H1 (cell line): ENCODE measurements around the gene ADAMTS17. TPM values are rescaled to one million over a fixed set of nuclear protein-coding genes. Genes with fewer than 3 reads are reported as not detected.

Source experiments
- CTCF ChIA-PET: fragments of 300-600 bp; sonication (Branson Sonifier 250); formaldehyde crosslinking; loops from one replicate; lab custom pipeline; 2021; ENCODE audit not compliant: partially characterized antibody; lab: Charles Lee
- POLR2A ChIA-PET: fragments of 300-600 bp; sonication (Branson Sonifier 250); formaldehyde crosslinking; loops from one replicate; lab custom pipeline; 2021; ENCODE audit warnings: inconsistent platforms; ENCODE audit not compliant: partially characterized antibody; lab: Charles Lee
- DNase-seq, 2 experiments: peaks; one replicate each; pipeline versions ENCODE4 v3.0.0 to v3.0.0-alpha.2; 2010 to 2022; ENCODE audit warnings: low spot score in 2 of 2, low read depth in 1 of 2, mixed read lengths in 1 of 2
- FAIRE-seq: peaks from 2 replicates; lab custom pipeline; 2011; peaks lifted over from hg19 to GRCh38; lab: Jason Lieb, UNC
- H2AFZ ChIP-seq: 2 replicates; pipeline ENCODE4 v1.8.1; 2012; ENCODE audit warnings: low read length, inconsistent platforms
- H2AK5ac ChIP-seq: 2 replicates; pipeline ENCODE4 v1.6.1; 2013; ENCODE audit warnings: low read depth, low read length
- H2BK120ac ChIP-seq: replicated peaks from 2 replicates; pipeline ENCODE3; 2013; ENCODE audit warnings: low read depth, low read length, inconsistent platforms
- H2BK12ac ChIP-seq: 2 replicates; pipeline ENCODE4 v1.6.1; 2013; ENCODE audit warnings: low read depth, low read length
- H2BK15ac ChIP-seq: 2 replicates; pipeline ENCODE4 v1.6.1; 2013; ENCODE audit warnings: low read length
- H2BK20ac ChIP-seq: 2 replicates; pipeline ENCODE4 v1.6.1; 2013; ENCODE audit warnings: low read length
- H2BK5ac ChIP-seq: 2 replicates; pipeline ENCODE4 v1.6.1; 2013; ENCODE audit warnings: low read depth, low read length
- H3K14ac ChIP-seq: 2 replicates; pipeline ENCODE4 v1.6.1; 2013; ENCODE audit warnings: inconsistent platforms; ENCODE audit not compliant: insufficient read length
- H3K18ac ChIP-seq: 2 replicates; pipeline ENCODE4 v1.6.1; 2013; ENCODE audit warnings: low read length; ENCODE audit errors: extremely low read depth
- H3K23ac ChIP-seq: 2 replicates; pipeline ENCODE4 v1.6.1; 2013; ENCODE audit warnings: inconsistent platforms; ENCODE audit not compliant: insufficient read length
- H3K23me2 ChIP-seq: 2 replicates; pipeline ENCODE4 v1.6.1; 2013; ENCODE audit warnings: low read depth, low read length
- H3K27ac ChIP-seq: 2 replicates; pipeline ENCODE4 v1.6.1; 2011; ENCODE audit warnings: low read depth, low read length, inconsistent platforms
- H3K27me3 ChIP-seq, 4 experiments: replicated peaks in 1 of 4; 1 replicate in 1 of 4; 2 replicates in 3 of 4; pipeline versions ENCODE4 v1.6.1 to v1.8.1; 2011 to 2013; ENCODE audit warnings: low read length in 3 of 4, mild to moderate bottlenecking in 3 of 4, inconsistent platforms in 2 of 4, mixed read lengths in 2 of 4, moderate library complexity in 1 of 4; ENCODE audit not compliant: control insufficient read depth in 3 of 4, insufficient read depth in 3 of 4; ENCODE audit errors: extremely low read depth in 1 of 4
- H3K36me3 ChIP-seq, 4 experiments: 2 replicates each; pipeline versions ENCODE4 v1.6.1 to v1.8.1; 2011 to 2013; ENCODE audit warnings: mild to moderate bottlenecking in 4 of 4, low read length in 3 of 4, moderate library complexity in 2 of 4, control low read depth in 1 of 4, inconsistent platforms in 1 of 4; ENCODE audit not compliant: insufficient read depth in 4 of 4, control insufficient read depth in 2 of 4
- H3K4ac ChIP-seq: replicated peaks from 2 replicates; pipeline ENCODE3; 2013; ENCODE audit warnings: low read length, low read depth, mixed read lengths, inconsistent platforms; ENCODE audit not compliant: insufficient read length
- H3K4me1 ChIP-seq, 4 experiments: replicated peaks in 1 of 4; 1 replicate in 1 of 4; 2 replicates in 3 of 4; pipeline versions ENCODE4 v1.6.1 to v1.8.1; 2011 to 2013; ENCODE audit warnings: low read length in 3 of 4, inconsistent platforms in 2 of 4, mixed read lengths in 1 of 4; ENCODE audit not compliant: insufficient read depth in 4 of 4, control insufficient read depth in 3 of 4
- H3K4me2 ChIP-seq, 2 experiments: 2 replicates each; pipeline versions ENCODE4 v1.6.1 to v1.8.1; 2011 to 2013; ENCODE audit warnings: low read depth in 2 of 2, low read length in 2 of 2, control low read depth in 1 of 2, inconsistent platforms in 1 of 2, mild to moderate bottlenecking in 1 of 2; ENCODE audit not compliant: insufficient read depth in 1 of 2
- H3K4me3 ChIP-seq, 4 experiments: fragments of 200-600, 300-600 bp in 1 of 4; sonication (generic), shearing (Covaris generic), sonication (Bioruptor Twin) in 1 of 4; 2 replicates each; pipeline versions ENCODE4 v1.5.1 to v1.8.1; 2011 to 2016; ENCODE audit warnings: low read length in 4 of 4, low read depth in 3 of 4, control low read depth in 2 of 4, inconsistent platforms in 2 of 4, mild to moderate bottlenecking in 2 of 4, mixed read lengths in 1 of 4, moderate library complexity in 1 of 4; ENCODE audit not compliant: insufficient read depth in 2 of 4; ENCODE audit errors: extremely low read depth in 1 of 4
- H3K56ac ChIP-seq: replicated peaks from 2 replicates; pipeline ENCODE3; 2013; ENCODE audit warnings: low read depth, mild to moderate bottlenecking, mixed read lengths, low read length, inconsistent platforms; ENCODE audit not compliant: insufficient read length
- H3K79me1 ChIP-seq: 2 replicates; pipeline ENCODE4 v1.6.1; 2013; ENCODE audit warnings: low read depth, low read length, control low read depth
- H3K79me2 ChIP-seq, 2 experiments: 2 replicates each; pipeline versions ENCODE4 v1.6.1 to v1.8.1; 2012 to 2013; ENCODE audit warnings: low read length in 2 of 2, mild to moderate bottlenecking in 2 of 2, inconsistent platforms in 1 of 2; ENCODE audit not compliant: insufficient read depth in 2 of 2, control insufficient read depth in 1 of 2
- H3K9ac ChIP-seq, 4 experiments: replicated peaks in 1 of 4; 1 replicate in 1 of 4; 2 replicates in 3 of 4; pipeline versions ENCODE4 v1.6.1 to v1.8.1; 2011 to 2013; ENCODE audit warnings: low read depth in 3 of 4, low read length in 3 of 4, control low read depth in 2 of 4, mild to moderate bottlenecking in 2 of 4, moderate library complexity in 2 of 4, inconsistent platforms in 1 of 4; ENCODE audit errors: extremely low read depth in 1 of 4
- H3K9me3 ChIP-seq, 2 experiments: 2 replicates each; pipeline versions ENCODE4 v1.6.1 to v1.8.1; 2012 to 2013; ENCODE audit warnings: mild to moderate bottlenecking in 2 of 2, moderate library complexity in 2 of 2, control low read depth in 1 of 2, inconsistent platforms in 1 of 2, low read depth in 1 of 2, low read length in 1 of 2, mixed read lengths in 1 of 2; ENCODE audit not compliant: insufficient read depth in 2 of 2
- H4K20me1 ChIP-seq, 2 experiments: replicated peaks in 1 of 2; 2 replicates each; pipeline versions ENCODE3 to v1.8.1; 2011 to 2013; ENCODE audit warnings: inconsistent platforms in 2 of 2, low read length in 2 of 2, mild to moderate bottlenecking in 1 of 2; ENCODE audit not compliant: insufficient read depth in 2 of 2, control insufficient read depth in 1 of 2
- H4K5ac ChIP-seq: 2 replicates; pipeline ENCODE4 v1.6.1; 2013; ENCODE audit warnings: low read length, low read depth, mixed read lengths, inconsistent platforms; ENCODE audit not compliant: insufficient read length
- H4K8ac ChIP-seq: 2 replicates; pipeline ENCODE4 v1.8.0; 2013; ENCODE audit warnings: mild to moderate bottlenecking, moderate library complexity, low read length, inconsistent platforms; ENCODE audit not compliant: insufficient read depth; ENCODE audit errors: extremely low read depth
- H4K91ac ChIP-seq: replicated peaks from 2 replicates; pipeline ENCODE3; 2013; ENCODE audit warnings: low read length, mixed read lengths, inconsistent platforms; ENCODE audit not compliant: insufficient read length
- ATF2 ChIP-seq: IDR thresholded peaks from 2 replicates; pipeline ENCODE4 v1.6.1; 2012; ENCODE audit warnings: low read length, inconsistent platforms
- ATF3 ChIP-seq: IDR thresholded peaks from 2 replicates; pipeline ENCODE4 v1.6.1; 2011; ENCODE audit warnings: low read depth, mild to moderate bottlenecking, low read length; ENCODE audit not compliant: insufficient read depth
- CEBPB ChIP-seq: IDR thresholded peaks from 2 replicates; pipeline ENCODE4 v1.6.1; 2012; ENCODE audit warnings: low read depth, low read length
- EGR1 ChIP-seq: IDR thresholded peaks from 2 replicates; pipeline ENCODE4 v1.6.1; 2011; ENCODE audit warnings: low read depth, low read length, borderline replicate concordance
- EZH2 ChIP-seq: fragments of 200-600 bp; sonication (generic); IDR thresholded peaks from 2 replicates; pipeline ENCODE4 v1.7.1; 2012; ENCODE audit warnings: low read depth, mild to moderate bottlenecking, moderate library complexity, low read length, inconsistent platforms; ENCODE audit not compliant: severe bottlenecking
- NANOG ChIP-seq: IDR thresholded peaks from 2 replicates; pipeline ENCODE4 v1.6.1; 2011; ENCODE audit warnings: low read length, low read depth, mild to moderate bottlenecking, inconsistent platforms; ENCODE audit not compliant: insufficient read depth, poor library complexity, severe bottlenecking
- POU5F1 ChIP-seq: IDR thresholded peaks from 2 replicates; pipeline ENCODE4 v1.6.1; 2011; ENCODE audit warnings: low read depth, mild to moderate bottlenecking, low read length, moderate library complexity
- SAP30 ChIP-seq: fragments of 300-600 bp; sonication (generic); IDR thresholded peaks from 2 replicates; pipeline ENCODE4 v1.7.1; 2012; ENCODE audit warnings: low read length, moderate library complexity, mild to moderate bottlenecking, inconsistent platforms; ENCODE audit not compliant: insufficient read depth, insufficient replicate concordance
- SIN3A ChIP-seq, 2 experiments: IDR thresholded peaks in 1 of 2; conservative IDR thresholded peaks in 1 of 2; 2 replicates each; pipeline ENCODE4 v1.6.1; 2011 to 2012; ENCODE audit warnings: low read length in 2 of 2, improper control_type of control experiment in 1 of 2, low read depth in 1 of 2, mild to moderate bottlenecking in 1 of 2
- SP2 ChIP-seq: IDR thresholded peaks from 2 replicates; pipeline ENCODE4 v1.6.1; 2012; ENCODE audit warnings: mild to moderate bottlenecking, low read length, inconsistent platforms
- SP4 ChIP-seq: IDR thresholded peaks from 2 replicates; pipeline ENCODE4 v1.6.1; 2012; ENCODE audit warnings: low read length, inconsistent platforms
- WGBS, 2 experiments: shearing (Covaris generic) in 1 of 2; methylation state at CpG; one replicate each; pipeline versions ENCODE4 v1.1.6 to v1.1.7; 2013 to 2015; ENCODE audit warnings: low lambda C conversion rate in 2 of 2, mixed read lengths in 2 of 2, inconsistent platforms in 1 of 2, low coverage in 1 of 2, missing lambda C conversion rate in 1 of 2; ENCODE audit not compliant: insufficient replicate concordance in 2 of 2, insufficient coverage in 1 of 2, insufficient read length in 1 of 2; ENCODE audit errors: extremely low coverage in 1 of 2, missing lambda C conversion rate in 1 of 2; 5-methylcytosine and 5-hydroxymethylcytosine counted together
- polyA plus RNA-seq, 7 experiments: library from polyadenylated mRNA; depleted of rRNA in 3 of 7; stranded (reverse) in 5 of 7; unstranded in 2 of 7; fragments of >200 nt in 5 of 7; fragments of 200-250 nt in 2 of 7; gene quantifications; 1 replicate in 5 of 7; 2 replicates in 1 of 7; 4 replicates in 1 of 7; pipeline versions ENCODE4 v1.2.1 to v1.2.3, GENCODE V29; 2011 to 2013; ENCODE audit warnings: missing spikeins in 2 of 7, mixed read lengths in 2 of 7
- total RNA-seq: library from RNA; stranded (reverse); fragmentation: NEBNext Ultra II Directional; extraction: Animal tissue kit (Norgen Biotek cat#: 25700); gene quantifications from 2 replicates; pipeline ENCODE4 v1.2.1, GENCODE V29; 2021

ADAMTS17 gene
- total and polyA plus RNA-seq, 2 of the 8 experiments (the other 6 are each of a cell fraction or from before 2014, with no cell fraction given), result 0.51 to 1.7 TPM

- Histone ChIP-seq H3K79me1 (no peaks in the 10 kb centered on the region), H4K5ac (no peak overlapping the region), H3K4me3 (no peak overlapping the region), H4K91ac (no peak overlapping the region), H3K4me1 (no peaks in the 10 kb centered on the region), H3K23me2 (no peaks in the 10 kb centered on the region), H2BK15ac (no peak overlapping the region), H2BK12ac (no peak overlapping the region), H3K9ac (no peak overlapping the region), H2AK5ac (no peak overlapping the region), H3K36me3 (no peaks in the 10 kb centered on the region), H3K18ac (no peak overlapping the region), H3K27me3 (no peaks in the 10 kb centered on the region), H3K79me2 (no peaks in the 10 kb centered on the region), H2BK5ac (no peak overlapping the region), H3K4me2 (no peak overlapping the region), H2BK120ac (no peak overlapping the region), H3K4ac (no peak overlapping the region), H3K23ac (no peak overlapping the region), H2BK20ac (no peak overlapping the region), H2AFZ (no peak overlapping the region), H3K56ac (no peak overlapping the region), H4K20me1 (no peaks in the 10 kb centered on the region), H3K14ac (no peak overlapping the region), H3K9me3 (no peaks in the 10 kb centered on the region), H4K8ac (no peak overlapping the region; the same call in 1 of the 2 replicates), H3K27ac (no peak overlapping the region)
- POLR2A ChIA-PET, result no interaction called here
- DNase-seq, result no peak
- 89% methylated on average over 5 of the region's 8 CpGs; no CpG with 5 or more reads in 1 of the 2 experiments for WGBS, 2 experiments
- FAIRE-seq, result no peak
- CTCF ChIA-PET, result interaction anchor here (0.9 to 1.6 kb wide), 4 partner anchors 9 to 231 kb away, joined by 3 read pairs; no protein-coding TSS in a partner anchor
- TF ChIP-seq SIN3A (conservative IDR thresholded peaks at IDR 0.05 in 1 of 2, IDR thresholded peaks at IDR 0.05 in 1 of 2; ENCODE audit: low read depth in 1 of 2, low read length in 2 of 2) (no peak), SP4 (no peak), SAP30 (no peak), EGR1 (no peak), SP2 (no peak), POU5F1 (no peak), CEBPB (no peak), EZH2 (no peak), NANOG (no peak), ATF3 (no peak), ATF2 (no peak)
These were observed 233.4 kb downstream of the ADAMTS17 start for GRCh38 chr15:100108346-100108745.
